Activated CD4-positive, alpha-beta T cell treated with anti-CD3 and anti-CD28 coated beads, Interleukin-2, amount 50 U/mL, for 16 hours (primary cell): Measurements from ENCODE around the gene COL18A1.

Experiments
- DNase-seq: peaks from one replicate; pipeline ENCODE4 v3.0.0-alpha.2; 2020

Gene COL18A1

DNA sequence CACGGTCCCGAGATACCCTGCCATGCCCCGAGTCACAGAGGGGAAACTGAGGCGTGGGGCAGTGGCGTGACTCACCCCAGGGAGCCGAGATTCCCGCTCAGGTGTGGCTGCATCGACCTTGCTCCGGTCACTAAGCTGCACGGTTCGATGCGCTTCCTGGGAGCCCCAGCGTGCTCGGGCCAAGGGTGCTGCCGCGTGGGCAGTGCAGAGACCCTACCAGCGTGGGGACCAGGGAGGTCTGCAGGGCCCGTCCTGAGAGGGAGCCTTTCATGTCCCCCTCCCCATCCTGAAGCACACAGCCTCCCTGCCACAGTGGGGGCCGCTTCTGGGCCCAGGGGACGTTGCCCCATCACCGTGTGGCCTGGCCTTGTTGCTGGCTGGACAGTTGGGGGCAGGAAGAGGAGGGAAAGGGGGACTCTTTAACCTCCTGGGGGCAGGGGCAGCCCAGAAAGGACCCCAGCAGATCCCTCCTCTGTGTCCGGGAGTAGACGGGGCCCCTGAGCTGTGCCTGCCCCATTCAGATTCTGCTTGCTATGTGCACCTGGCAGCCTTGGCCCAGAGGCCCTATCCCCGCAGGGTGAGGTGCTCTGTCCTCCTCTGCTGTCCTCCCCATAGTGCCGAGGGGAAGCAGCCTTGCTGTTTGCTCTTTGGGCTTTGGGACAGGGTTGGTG, 52.3 kb downstream of the COL18A1 start:
- DNase-seq: no peak

DNA sequence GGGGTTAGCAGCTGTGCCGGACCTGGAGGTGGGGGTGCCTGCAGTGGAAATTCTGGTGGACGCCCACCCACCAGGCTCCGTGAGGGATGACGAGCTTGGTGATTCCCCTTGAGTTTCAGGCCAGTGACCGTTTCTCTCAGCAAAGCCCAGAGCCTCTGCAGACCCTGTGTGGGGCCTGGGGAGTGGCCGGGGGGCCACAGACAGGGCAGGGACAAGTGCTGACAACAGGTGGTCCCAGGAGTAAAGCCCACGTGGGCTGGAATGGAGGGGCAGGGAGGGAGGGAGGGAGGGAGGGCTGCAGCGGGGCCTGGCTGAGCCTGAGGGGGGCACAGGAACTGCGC, 52.8 kb downstream of the COL18A1 start:
- DNase-seq: no peak

DNA sequence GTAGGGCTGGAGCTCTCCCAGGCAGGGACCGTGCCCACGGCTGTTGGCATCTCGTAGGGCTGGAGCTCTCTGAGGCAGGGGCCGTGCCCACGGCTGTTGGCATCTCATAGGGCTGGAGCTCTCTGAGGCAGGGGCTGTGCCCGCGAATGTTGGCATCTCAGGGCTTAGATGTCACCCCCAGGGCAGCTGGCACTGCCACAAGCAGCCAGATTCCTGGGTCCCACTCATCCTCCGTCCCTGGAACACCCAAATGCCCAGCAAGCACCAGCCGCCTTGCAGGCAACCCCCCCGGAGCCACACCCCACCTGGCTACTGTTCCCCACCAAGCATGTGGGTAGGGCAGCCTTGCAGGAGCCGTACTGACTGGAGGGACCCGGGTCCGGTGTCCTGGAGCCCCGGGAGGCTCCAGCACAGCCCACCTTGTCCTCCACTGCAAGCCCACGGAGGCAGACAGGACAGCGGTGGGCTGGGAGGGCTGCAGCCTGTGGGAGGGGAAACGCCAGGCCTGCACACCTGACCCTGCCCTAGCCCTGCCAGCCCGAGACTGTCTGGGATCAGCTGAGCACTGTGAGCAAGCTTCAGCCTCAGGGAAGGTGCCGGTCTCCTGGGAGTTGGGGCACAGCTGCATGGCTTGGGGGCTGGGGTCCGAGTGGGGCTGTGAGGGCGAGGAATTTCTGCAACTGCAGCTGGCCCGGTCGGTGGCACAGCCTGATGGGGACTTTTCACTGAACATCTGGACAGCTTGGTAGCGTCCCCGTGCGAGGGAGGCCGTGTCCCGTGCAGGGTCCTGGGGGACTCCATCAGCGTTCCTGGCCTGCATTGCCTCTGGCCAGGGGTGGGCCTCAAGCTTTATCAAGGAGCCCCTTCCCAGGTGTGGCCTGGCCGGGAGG, 53.6 kb downstream of the COL18A1 start:
- DNase-seq: no peak

DNA sequence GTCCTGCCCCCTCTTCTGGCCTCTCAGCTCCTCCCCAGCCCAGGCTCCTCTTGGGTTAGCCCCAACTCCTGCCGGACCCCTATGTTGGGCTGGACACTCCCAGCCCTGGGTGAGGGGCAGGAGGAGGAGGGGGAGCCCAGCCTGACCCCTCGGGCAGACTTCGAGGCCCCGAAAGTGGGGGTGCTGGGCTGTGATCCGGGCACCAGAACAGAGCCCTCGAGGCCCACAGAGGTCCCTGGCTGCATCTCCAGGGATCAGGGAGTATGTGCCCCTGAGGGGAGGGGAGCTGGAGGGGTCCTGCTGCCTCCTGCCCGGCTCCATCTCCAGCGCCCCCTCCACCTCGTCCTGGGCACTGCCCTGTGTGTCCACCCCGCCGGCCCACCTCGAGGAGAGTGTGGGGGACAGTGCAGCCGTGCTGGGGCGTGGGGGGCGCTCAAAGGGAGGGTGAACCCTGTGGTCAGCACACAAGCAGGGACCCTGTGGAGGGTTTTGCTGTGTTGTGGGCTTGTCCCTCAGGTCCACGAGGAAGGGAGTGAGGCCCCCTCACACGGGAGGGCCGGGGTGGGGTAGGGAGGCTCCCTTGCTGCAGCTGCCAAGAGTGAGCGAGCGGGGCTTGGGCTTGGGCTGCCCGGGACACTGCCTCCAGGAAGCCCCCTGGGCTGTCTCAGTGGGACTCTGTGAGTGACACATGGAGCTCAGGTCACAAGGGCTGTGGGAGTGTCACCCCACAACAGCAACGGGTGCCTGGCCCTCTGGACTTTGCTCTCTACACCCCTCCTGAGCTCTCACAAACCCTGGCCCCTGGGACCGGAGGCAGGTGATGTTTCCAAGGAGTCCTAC, 54.4 kb downstream of the COL18A1 start:
- DNase-seq: no peak

DNA sequence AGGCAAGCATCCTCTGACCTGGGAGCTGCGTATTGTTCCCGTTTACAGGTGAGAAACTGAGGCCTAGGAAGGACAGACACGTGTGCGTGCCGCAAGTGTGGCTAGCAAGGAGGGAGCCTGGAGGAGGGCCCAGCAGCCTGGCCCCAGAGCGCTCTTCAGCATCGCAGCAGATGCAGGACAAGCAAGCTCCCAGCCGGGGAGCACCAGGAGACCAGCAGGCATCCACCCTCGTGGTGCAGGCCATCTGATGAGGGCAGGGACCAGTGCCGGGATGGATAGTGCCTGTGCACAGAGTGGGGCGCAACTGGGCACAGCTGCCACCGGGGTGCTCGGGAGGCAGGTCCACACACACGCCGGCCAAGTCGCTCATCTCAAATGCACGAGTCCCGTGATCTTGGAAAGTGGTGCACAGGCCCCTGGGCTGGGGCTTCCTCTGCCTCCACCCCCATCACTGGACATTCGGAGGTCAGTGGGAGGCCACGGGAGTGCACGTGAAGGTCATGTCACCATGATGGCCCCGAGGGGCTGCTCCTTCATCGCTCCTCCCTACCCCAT, 55.1 kb downstream of the COL18A1 start:
- DNase-seq: no peak

DNA sequence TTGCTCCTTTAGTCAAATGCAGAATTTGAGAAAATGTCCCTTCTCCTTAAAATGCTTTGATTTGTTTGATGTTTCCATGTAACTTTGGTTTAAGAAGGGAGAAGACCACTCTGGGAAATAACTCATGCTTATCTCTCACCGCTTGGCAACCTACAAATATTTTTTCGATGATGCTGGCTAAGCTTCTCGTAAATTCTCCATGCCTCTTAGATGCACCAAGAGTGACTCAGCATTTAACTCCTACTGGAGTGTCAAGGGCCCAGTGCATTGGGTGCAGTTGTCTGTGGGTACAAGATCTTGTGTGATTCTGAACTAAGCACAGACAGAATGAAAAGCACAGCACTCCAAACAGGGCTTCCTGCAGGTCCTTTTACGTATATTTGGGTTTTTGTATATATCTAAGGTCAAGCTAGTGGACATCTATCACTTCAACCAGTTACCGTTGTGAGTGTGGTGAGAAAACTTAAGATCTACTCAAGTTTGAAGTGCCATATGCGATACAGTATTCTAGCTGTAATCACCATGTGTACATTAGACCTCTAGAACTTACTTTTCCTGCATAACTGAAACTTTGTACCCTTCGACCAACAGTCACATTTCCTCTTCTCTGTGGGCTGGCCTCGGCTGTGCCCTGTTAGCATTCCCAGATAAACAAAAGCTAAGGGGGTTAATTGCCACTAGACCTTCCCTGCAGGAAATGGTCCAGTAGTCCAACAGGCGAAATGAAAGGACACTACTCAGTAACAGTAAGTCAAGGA, 55.8 kb downstream of the COL18A1 start:
- DNase-seq: no peak

DNA sequence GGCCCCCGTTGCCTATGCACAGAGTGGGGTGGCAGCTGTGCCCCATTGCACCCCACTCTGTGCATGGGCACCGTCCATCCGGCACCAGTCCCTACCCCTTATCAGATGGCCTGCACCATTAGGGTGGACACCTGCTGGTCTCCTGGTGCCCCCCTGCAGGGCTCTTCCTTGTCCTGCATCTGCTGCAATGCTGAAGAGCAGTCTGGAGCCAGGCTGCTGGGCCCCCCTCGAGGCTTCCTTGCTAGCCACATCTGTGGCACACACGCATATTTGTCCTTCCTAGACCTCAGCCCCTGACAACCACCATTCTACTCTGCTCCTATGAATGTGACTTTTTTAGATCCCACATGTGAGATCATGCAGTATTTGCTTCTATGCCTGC, 56.4 kb downstream of the COL18A1 start:
- no peak for DNase-seq

DNA sequence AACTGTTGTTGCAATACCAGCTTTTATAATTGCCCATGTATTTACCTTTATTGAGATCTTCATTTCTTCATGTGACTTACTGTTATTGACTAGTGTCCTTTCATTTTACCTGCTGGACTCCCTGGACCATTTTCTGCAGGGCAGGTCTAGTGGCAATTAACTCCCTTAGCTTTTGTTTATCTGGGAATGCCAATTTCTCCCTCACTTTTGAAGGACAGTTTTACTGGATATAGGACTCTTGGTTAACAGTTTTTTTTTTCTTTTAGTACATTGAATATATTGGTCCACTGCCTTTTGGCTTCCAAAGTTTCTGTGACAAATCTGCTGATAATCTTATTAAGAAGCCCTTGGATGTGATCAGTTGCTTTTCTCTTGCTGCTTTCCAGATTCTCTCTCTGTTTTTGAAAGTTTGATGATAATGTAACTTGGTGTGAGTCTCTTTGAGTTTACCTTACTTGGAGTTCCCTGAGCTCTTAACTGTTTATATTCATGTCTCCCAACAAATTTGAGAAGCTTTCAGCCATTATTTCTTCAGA, 56.9 kb downstream of the COL18A1 start:
- DNase-seq: no peak

DNA sequence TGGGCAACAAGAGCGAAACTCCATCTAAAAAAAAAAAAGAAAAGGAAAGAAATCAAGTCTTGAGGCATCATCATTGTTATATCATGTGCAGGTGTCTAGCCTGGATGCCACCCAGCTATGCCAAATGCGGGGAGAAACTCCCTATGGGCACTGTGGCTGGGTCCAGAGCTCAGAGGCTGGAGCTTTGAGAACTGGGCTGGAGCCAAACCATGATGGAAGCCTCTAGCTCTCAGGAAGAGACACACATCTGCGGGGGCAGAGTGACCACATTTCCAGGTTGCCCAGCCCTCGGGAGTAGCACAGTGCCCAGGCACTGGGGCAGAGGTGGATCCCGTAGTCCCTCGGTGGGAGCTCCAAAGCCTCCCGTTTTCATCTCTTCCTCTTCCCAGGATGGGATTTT, 58.9 kb downstream of the COL18A1 start:
- DNase-seq: no peak

DNA sequence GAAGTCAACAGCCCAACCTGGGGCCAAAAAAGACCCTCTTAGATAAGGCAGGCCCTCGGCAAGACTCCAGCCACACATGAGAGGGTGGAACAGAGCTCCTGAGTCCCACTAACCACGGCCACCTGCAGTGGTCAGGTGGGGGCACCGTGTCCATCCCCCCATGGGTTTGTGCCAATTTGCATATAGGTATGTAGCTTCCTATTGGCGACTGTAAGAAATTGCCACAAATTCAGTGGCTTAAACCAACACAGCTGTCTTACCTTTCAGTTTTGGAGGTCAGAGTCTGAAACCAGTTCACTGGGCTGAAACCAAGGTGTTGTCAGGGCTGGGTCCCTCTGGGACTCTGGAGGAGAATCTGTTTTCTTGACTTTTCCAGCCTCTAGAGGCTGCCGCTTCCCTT, 59.3 kb downstream of the COL18A1 start:
- DNase-seq: no peak

DNA sequence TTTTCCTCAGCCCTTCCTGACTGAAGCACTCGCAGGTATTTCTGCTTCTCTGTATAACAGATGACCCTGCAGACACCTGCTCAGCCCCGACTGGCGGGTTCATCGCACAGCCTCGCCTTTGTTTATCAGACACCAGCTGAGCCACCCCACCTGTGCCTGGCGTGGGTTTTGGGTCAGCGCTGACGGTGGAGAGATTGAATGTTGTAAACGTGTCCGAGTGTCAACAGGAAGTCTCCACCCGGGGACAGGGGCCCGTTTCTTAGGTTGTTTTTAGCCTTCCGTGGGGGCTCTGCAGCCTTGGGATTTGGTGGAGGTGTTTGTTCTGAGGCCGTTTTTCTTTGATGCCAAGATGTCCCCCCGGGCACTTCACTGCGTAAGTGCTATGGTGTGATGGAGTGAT, 60.1 kb downstream of the COL18A1 start:
- no peak for DNase-seq

DNA sequence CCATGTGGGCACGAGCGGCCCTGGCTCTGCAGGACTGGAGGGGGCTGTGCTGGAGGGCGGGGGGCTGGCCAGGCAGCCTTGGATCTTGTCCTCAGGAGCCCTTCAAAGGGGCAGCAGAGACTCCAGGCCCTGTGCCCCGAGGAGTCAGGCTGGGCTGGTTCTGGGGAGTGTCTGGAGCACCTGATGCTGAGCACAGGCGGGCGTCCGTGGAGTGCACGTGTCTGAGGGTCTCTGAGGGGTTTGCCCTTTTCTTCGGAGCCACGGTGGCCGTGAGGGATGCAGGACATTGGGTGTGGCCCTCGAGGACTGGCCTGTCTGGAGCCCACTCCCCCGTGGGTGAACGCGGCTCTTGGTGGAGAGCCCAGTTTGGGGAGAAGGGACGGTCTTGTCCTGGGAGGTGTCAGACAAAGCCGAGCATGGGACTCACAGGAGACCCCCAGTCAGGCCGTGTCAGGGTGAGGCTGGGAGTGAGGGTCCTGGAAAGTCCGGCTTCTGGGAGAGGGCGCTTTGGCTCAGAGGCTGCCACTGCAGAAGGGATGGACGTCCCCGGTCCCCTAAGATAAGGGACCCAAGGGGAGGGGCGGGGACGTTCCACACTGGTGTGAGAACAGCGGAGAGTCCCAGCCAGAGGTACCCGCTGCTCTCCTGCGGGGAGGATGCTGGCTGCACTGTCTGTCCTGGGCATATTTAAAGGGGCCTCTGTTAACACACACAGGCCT, 60.8 kb downstream of the COL18A1 start:
- no peak for DNase-seq

DNA sequence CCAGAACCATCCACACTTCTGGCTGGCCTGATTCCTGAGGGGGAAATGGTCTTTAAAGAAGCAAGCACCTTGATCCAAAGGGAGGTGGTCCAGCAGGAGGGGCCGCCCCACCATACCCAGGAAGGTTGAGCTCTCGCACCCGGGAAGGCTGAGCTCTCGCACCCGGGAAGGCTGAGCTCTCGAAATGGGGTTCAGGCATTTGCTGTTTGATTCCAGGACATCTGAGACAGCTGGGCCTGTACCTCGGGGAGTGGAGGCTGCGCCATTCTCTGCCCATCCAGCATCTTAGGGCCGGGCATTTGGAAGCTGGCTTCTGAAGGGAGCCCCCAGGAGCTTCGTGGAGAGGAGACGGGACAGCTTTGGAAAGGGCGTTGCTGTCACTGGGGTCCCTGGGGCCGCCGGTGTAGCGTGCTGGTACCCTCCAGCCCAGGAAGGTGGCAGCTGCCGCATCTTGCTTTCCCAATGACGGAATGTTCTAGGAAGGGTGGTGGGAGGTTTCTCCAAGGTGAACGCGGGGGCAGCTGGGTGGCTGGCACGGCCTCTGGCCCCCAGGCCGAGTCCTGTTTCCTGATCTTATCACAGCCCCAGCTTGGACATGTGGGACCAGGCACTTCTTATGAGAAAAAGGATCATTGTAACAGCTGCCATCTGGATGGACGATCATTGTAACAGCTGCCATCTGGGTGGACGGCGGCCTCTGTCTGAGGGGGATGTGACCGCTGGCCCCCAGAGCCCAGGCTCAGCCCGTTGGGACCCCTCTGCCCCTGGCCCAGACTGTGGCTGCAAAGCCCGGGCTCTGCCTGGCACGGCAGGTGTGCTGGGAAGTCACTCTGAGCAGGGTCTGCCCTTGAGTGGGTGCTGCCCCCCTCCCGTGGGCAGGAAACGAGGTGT, 61.6 kb downstream of the COL18A1 start:
- no peak for DNase-seq

DNA sequence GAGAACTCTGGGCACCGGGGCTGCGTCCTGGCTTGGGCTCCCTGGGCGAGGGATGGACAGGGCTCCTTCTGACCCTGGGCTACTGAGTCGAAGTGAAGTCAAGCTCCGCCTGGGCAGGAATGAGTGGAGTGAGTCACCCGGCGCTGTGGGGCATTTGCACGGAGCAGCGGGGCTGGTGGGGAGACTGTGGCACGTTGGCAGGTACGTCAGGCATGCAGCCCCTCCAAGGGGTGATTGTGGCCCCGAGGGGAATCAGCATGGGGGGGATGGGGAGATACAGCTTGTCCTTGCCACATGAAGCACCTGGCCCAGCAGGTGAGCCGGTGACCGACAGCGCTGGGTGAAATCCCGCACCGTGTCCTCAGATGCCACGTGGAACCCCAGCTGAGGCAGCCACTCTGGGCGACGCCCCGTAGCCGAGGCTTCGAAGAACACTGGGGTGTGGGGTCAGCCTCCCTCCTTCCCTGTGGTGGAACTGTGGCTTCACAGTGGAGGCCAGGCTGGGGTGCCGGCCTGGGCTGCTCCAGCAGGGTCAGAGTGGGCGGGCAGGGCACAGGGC, 62.3 kb downstream of the COL18A1 start:
- no peak for DNase-seq

DNA sequence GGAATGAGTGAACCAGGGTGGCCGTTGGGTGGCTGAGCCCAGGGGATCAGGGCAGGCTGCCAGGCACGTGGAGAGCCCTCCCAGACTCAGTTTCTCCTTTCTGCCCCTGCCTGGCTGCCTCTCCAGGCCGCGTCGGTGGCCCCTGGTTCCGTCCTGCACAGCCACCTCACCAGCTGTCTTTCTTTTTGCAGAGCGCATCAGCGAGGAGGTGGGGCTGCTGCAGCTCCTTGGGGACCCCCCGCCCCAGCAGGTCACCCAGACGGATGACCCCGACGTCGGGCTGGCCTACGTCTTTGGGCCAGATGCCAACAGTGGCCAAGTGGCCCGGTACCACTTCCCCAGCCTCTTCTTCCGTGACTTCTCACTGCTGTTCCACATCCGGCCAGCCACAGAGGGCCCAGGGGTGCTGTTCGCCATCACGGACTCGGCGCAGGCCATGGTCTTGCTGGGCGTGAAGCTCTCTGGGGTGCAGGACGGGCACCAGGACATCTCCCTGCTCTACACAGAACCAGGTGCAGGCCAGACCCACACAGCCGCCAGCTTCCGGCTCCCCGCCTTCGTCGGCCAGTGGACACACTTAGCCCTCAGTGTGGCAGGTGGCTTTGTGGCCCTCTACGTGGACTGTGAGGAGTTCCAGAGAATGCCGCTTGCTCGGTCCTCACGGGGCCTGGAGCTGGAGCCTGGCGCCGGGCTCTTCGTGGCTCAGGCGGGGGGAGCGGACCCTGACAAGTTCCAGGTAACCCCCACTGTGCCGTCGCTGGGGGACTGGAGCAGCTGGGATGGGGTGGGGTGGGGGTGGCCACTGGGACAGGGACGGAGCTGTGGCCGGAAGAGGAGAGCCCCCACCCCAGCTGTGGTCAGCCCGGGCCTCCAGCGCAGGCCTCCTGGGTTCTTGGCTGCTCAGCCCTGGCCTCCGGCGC, 63.3 kb downstream of the COL18A1 start:
- DNase-seq: no peak

DNA sequence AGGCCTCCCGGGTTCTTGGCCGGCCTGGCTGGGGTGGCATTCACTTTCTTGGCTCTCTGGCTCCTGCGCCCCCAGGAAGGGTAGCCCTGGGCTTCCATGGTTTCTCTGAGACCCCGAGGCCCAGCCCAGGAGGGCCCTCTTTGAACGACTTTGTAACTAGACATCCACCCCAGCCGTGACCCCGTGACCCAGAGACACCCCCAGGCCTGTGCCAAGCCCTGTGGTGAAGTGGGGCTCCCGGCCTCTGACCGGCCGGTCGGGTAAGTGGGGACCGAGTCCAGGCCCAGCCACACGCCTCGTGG, 64.0 kb downstream of the COL18A1 start:
- no peak for DNase-seq

DNA sequence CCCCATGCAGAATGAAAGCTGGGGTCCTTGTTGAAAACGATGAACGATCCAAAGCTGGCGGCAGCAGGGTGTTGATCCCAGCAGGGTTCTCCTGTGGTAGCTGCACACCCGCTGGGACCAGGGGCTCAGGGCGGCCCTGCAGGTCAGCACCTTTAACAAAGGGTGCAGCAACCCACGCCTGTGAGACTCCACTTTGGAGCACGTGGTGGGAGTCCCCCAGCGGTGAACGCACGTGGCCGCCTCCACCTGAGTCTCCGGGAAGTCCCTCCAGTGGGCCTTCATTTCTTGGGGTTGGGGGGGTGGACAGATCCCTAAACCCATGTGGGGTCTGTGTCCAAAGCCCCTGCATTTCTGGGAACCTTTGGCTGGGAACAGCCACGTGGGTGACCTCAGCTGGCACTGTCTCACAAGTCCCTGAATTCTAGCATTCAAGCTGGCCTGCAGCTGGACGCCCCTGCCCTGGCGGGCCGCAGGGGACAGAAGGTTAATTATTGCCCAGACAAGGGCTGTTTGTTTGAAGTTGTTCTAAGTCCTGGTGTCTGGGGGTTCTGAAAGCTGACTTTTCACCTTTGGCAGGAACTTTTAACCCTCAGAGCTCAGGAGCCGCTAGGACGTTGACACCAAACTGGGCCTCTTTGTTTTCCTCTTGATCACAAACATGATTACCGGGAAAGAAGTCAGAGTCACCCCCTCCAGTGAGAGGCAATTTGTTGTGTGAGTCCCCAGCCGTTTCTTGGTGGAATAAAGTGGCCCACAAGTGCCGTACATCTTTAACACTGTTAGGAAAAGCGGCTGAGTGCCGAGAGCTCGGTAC, 64.5 kb downstream of the COL18A1 start:
- DNase-seq: no peak

DNA sequence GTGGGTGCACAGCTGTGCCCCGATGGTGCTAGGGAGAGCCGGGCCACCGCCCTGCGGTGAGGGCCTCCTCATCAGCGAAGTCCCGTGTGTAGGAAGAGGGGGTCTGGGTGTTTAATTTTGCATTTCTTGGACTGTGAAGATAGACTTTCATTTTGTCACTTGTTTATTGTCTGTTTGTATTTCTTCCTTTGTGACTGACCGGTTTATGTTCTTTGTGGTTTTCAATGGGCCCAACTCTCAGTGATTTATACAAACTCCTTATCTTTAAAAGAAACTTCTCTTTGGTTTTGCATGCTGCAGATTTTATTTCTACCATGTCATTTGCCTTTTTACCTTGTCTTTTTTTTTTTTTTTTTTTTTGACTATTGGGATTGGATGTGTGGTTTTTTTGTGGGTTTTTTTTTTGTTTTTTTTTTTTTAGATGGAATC, 65.1 kb downstream of the COL18A1 start:
- DNase-seq: no peak
